ENCODE data around the gene ACSL6. TPM values are rescaled to one million over a fixed set of nuclear protein-coding genes. Genes with fewer than 3 reads are reported as not detected.
A peak's percentile ranks its signal among the peaks of the same experiment; 100 is the strongest.

Gene ACSL6
- total and polyA plus RNA-seq, 2 donors from 2014 or later: 1.4 to 2.1 TPM

DNA sequence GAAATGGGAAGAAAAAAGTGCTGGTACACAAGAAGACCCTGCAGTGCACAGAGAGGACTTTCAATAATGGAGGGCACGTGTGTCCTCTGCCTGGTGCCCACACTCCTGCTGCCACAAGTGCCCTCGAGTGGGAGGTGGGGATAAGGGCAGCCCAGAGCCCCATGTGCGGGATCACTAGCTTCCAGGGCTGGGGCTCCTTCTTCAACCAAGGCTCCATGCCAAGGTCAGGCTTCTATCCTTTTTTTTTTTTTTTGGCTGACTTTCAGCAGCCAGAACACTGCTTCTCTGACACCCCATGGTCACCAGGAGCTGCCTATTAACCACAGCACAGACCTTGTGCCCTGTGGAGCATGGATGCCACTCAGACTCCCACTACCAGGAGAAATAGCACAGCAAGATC lies 7.5 kb downstream of the ACSL6 start:
- FAIRE-seq: no peak
- Histone ChIP-seq H3K4me3 (ENCODE audit: low read length in 3 of 3) (no peak overlapping the region), H3K36me3 (ENCODE audit: control insufficient read depth in 2 of 3, insufficient read depth in 3 of 3, low read length in 3 of 3) (no peaks in the 10 kb centered on the region), H3K9me3 (ENCODE audit: control insufficient read depth in 2 of 3, insufficient read depth in 1 of 3, low read length in 3 of 3) (no peaks in the 10 kb centered on the region), H3K9ac (ENCODE audit: low read length in 3 of 3) (no peak overlapping the region), H3K4me1 (ENCODE audit: control insufficient read depth in 2 of 3, insufficient read depth in 2 of 3, low read depth in 1 of 3, low read length in 3 of 3) (no peaks in the 10 kb centered on the region), H3K27ac (ENCODE audit: low read depth in 2 of 2, low read length in 2 of 2) (no peak overlapping the region), H3K27me3 (ENCODE audit: control insufficient read depth, insufficient read depth, low read length) (no peaks in the 10 kb centered on the region)
- TF ChIP-seq, protein P1, sequence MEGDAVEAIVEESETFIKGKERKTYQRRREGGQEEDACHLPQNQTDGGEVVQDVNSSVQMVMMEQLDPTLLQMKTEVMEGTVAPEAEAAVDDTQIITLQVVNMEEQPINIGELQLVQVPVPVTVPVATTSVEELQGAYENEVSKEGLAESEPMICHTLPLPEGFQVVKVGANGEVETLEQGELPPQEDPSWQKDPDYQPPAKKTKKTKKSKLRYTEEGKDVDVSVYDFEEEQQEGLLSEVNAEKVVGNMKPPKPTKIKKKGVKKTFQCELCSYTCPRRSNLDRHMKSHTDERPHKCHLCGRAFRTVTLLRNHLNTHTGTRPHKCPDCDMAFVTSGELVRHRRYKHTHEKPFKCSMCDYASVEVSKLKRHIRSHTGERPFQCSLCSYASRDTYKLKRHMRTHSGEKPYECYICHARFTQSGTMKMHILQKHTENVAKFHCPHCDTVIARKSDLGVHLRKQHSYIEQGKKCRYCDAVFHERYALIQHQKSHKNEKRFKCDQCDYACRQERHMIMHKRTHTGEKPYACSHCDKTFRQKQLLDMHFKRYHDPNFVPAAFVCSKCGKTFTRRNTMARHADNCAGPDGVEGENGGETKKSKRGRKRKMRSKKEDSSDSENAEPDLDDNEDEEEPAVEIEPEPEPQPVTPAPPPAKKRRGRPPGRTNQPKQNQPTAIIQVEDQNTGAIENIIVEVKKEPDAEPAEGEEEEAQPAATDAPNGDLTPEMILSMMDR (IDR thresholded peaks at IDR 0.05; ENCODE audit: borderline replicate concordance, extremely low read depth, insufficient read depth): no peak
- intact Hi-C loops (cut with DNase I): loop anchor here (10.0 kb wide), 1 partner anchor 419 kb away; no protein-coding TSS in a partner anchor
- DNase-seq: peak in 1 of 5 donors; percentile 38

DNA sequence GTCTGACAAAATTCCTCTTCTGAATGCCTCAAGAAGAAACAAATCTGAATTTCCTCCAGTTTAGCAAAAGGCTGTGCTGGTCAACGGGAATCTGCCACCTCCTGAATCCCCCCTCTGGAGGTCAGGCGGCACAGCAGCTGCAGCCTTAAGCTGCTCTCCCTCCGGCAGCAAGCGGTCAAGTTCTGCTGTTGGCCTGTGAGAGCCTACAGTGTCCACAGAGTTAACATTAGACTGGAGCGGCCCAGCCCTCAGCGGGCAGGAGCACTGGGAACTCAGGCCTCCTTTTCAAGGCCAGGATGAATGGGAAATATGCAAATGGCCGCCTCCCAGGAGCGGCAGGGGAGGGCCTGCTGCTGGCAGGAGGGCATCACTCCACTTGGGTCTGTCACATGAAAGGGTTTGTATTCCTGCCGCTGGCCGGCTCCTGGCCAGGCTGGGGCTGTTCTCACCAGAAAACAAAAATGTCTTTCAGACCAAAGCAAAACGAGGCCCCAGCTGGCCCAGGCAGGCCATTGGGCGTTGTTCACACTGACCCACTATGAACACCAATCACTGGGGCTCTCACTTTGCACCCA lies 8.2 kb downstream of the ACSL6 start:
- no peak for FAIRE-seq
- TF ChIP-seq, protein P1 (IDR thresholded peaks at IDR 0.05; ENCODE audit: borderline replicate concordance, extremely low read depth, insufficient read depth): no peak
- Histone ChIP-seq H3K27ac (ENCODE audit: low read depth in 2 of 2, low read length in 2 of 2) (no peak overlapping the region), H3K4me1 (ENCODE audit: control insufficient read depth in 2 of 3, insufficient read depth in 2 of 3, low read depth in 1 of 3, low read length in 3 of 3) (no peaks in the 10 kb centered on the region), H3K36me3 (ENCODE audit: control insufficient read depth in 2 of 3, insufficient read depth in 3 of 3, low read length in 3 of 3) (no peaks in the 10 kb centered on the region), H3K9me3 (ENCODE audit: control insufficient read depth in 2 of 3, insufficient read depth in 1 of 3, low read length in 3 of 3) (no peaks in the 10 kb centered on the region), H3K4me3 (ENCODE audit: low read length in 3 of 3) (no peak overlapping the region), H3K27me3 (ENCODE audit: control insufficient read depth, insufficient read depth, low read length) (no peaks in the 10 kb centered on the region), H3K9ac (ENCODE audit: low read length in 3 of 3) (no peak overlapping the region)
- peak in 4 of 5 donors; percentile 23 to 52 (median 37) for DNase-seq
- intact Hi-C loops (cut with DNase I): loop anchor here (10.0 kb wide), 1 partner anchor 418 kb away; no protein-coding TSS in a partner anchor

DNA sequence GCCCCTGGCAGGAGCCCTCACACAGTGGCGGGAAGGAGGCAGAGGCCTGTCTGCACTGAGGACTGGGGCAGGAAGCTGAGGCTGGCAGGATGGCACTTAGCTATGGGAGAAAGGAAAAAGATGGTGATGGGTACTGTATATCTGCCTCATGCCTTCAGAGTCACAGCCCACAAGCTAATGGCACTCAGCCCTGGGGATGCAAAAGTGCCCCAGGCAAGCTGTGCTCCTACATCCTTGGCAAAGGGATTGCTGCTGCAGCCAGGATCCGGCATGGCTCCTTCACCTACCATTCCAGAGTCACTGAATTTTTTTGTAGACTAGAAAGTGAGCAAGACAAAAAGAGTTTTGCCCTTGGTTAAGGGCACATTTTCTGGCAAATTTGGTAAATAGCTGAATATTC lies 8.7 kb downstream of the ACSL6 start:
- no peak overlapping the region for H3K27ac ChIP-seq (ENCODE audit: low read depth in 2 of 2, low read length in 2 of 2)
- H3K27me3 ChIP-seq (ENCODE audit: control insufficient read depth, insufficient read depth, low read length): no peaks in the 10 kb centered on the region
- H3K36me3 ChIP-seq (ENCODE audit: control insufficient read depth in 2 of 3, insufficient read depth in 3 of 3, low read length in 3 of 3): no peaks in the 10 kb centered on the region
- FAIRE-seq (no peak), DNase-seq (peak in 1 of 5 donors; percentile 37)
- no peaks in the 10 kb centered on the region for H3K4me1 ChIP-seq (ENCODE audit: control insufficient read depth in 2 of 3, insufficient read depth in 2 of 3, low read depth in 1 of 3, low read length in 3 of 3)
- H3K9ac ChIP-seq (ENCODE audit: low read length in 3 of 3): no peak overlapping the region
- intact Hi-C loops (cut with DNase I): loop anchor here (10.0 kb wide), 1 partner anchor 418 kb away; no protein-coding TSS in a partner anchor
- TF ChIP-seq, protein P1 (IDR thresholded peaks at IDR 0.05; ENCODE audit: borderline replicate concordance, extremely low read depth, insufficient read depth): no peak
- H3K4me3 ChIP-seq (ENCODE audit: low read length in 3 of 3): no peak overlapping the region
- no peaks in the 10 kb centered on the region for H3K9me3 ChIP-seq (ENCODE audit: control insufficient read depth in 2 of 3, insufficient read depth in 1 of 3, low read length in 3 of 3)
